ENCODE results near the gene AMOTL1.

GRCh38 chr11:94796863-94797262, 28.7 kb downstream of the AMOTL1 start:
- TF ChIP-seq POLR2A (IDR thresholded peaks at IDR 0.05) (no peak), CTCF (IDR thresholded peaks at IDR 0.05) (no peak)

Data from esophagus squamous epithelium (tissue), 4 donors.